HG03354 (cell line): ENCODE data around the gene TP53.
A peak's percentile ranks its signal among the peaks of the same experiment; 100 is the strongest.
"Not testable (repeated sequence)": the region's sequence is repeated elsewhere in the genome, so short reads cannot be mapped to it uniquely, and the experiment has no call there.

Experiments
- ATAC-seq: cut with Tn5 transposase; IDR thresholded peaks from one replicate; pipeline ENCODE4 v1.9.1; 2021; ENCODE audit warnings: mild to moderate bottlenecking; ENCODE audit not compliant: unreplicated experiment, poor library complexity, severe bottlenecking

Gene TP53

DNA sequence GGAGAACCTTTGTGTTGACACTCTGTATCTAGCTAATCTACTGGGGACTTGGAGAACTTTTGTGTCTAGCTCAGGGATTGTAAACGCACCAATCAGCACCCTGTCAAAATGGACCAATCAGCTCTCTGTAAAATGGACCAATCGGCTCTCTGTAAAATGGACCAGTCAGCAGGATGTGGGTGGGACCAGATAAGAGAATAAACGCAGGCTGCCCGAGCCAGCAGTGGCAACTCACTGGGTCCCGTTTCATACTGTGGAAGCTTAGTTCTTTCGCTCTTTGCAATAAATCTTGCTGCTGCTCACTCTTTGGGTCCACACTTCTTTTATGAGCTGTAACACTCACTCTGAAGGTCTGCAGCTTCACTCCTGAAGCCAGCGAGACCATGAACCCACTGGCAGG, 45.7 kb downstream of the TP53 start:
- ATAC-seq: not testable (repeated sequence)

DNA sequence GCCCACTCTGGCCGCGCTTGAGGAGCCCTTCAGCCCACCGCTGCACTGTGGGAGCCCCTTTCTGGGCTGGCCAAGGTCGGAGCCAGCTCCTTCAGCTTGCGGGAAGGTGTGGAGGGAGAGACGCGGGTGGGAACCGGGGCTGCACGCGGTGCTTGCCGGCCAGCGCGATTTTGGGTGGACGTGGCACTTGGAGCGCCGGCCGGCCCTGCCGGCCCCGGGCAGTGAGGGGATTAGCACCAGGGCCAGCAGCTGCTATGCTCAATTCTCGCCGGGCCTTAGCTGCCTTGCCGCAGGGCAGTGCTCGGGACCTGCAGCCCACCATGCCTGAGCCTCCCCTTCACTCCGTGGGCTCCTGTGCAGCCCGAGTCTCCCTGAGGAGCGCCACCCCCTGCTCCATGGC, 46.5 kb downstream of the TP53 start:
- ATAC-seq: no peak

DNA sequence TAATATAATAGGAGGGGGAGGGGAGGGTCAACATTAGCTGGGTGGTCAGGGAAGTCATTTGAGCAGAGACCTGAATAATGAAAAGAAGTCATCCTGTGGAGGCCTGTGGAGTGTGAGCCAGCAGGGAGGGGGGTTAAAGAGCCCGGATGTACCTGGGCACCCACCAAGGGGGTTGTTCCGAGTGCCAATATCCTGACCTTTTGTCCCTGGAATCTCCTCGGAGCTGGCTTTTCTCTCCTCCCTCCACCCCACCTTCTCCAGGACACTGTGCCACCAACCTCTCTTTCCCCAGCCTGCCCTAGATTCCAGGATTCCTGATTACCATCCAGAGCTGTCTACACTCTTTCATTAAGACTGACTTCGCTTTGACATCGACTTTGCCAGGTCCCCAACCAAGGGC, 51.1 kb downstream of the TP53 start:
- no peak for ATAC-seq

DNA sequence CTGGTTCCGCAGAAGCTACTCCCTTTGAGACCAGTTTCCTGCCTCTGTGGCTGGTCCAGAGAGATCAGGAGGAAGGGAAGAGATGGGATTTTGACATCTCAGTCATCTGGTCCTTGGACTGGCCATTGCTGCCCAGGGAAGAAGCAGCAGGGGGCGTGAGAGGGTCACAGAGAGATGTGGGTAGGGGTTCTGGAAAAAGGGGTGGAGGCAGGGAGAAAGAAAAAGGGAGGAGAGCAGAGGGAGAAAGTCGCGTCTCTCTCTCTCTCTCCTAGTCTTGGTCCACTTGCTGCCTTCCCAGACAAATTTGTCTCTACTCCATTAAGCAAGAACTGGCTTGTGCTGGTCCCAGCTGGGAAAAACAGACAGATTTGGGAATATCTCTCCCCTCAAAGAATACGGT, 52.9 kb downstream of the TP53 start:
- no peak for ATAC-seq

DNA sequence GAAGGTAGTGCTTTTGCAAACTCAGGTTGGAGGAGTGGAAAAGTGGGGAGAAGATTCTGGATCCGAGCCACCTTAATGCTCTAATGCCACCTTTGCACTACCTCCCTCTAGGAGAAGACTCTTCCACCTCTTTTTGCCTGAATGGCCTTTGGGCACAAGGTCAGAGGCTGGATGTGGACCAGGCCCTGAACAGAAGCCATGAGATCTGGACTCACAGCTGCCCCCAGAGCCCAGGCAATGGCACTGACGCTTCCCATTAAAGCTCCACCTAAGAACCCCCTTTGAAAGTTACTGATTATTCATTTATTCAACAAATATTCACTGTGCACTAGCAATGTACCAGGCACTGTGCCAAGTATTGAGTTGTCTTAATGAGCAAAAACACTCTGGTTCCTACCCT, 54.2 kb downstream of the TP53 start:
- no peak for ATAC-seq

DNA sequence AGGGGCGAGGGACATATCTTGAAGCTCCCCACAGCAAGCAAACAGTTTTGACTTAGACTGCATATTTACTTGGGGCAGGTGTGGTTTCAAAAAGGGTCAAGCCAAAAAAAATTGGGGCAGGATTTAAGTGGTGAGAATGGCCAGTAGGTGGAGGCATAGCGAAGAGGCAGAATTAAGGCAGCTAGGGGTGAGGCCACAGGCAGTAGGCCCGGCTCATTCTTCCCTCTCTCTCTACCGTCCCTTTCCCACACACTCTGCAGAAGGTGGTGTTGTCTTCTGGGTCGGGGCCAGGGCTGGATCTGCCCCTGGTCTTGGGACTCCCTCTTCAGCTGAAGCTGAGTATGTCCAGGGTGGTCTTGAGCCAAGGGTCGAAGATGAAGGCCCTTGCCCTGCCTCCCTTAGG, 54.8 kb downstream of the TP53 start:
- ATAC-seq: no peak

DNA sequence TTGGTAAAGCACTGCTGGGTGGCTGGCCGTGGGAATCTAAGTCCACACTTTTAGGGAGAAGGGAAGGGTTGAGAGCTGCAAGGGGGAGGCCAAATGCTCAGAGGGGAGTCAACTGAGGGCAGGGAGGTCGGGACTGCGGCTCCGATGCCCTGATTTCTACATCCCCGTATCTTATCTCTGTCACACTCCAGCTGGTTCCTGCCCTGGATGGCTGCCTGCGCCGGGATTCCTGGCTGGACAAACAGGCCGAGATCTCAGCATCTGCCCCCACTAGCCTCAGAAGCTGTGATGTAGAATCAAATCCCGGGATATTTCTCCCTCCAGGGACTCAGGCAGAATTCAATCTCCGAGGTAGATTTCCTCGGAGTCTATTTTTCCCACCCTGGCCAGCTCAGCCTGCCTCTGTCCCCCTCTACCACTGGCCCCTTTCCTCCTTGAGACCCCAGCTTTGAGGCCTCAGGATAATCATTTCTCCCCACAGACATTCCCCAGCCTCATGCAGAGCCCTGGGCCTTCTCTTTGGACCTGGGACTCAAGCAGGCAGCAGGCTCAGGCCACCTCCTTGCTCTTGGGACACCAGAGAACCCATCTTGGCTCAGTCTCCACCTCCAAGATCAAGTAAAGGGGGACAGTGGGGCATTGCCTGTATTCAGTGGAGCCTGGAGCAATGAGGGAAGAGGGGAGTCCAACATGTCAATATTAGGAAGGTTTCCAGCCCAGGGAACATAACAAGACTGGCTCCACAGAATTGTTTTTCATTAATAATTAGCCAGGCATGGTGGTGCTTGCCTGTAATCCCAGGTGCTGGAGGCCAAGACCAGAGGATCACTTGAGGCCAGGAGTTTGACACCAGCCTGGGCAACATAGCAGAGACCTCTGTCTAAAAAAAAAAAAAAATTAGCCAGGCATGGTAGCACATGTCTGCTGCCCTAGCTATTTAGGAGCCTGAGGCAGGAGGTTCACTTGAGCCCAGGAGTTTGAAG, 55.6 kb downstream of the TP53 start:
- ATAC-seq: no peak

DNA sequence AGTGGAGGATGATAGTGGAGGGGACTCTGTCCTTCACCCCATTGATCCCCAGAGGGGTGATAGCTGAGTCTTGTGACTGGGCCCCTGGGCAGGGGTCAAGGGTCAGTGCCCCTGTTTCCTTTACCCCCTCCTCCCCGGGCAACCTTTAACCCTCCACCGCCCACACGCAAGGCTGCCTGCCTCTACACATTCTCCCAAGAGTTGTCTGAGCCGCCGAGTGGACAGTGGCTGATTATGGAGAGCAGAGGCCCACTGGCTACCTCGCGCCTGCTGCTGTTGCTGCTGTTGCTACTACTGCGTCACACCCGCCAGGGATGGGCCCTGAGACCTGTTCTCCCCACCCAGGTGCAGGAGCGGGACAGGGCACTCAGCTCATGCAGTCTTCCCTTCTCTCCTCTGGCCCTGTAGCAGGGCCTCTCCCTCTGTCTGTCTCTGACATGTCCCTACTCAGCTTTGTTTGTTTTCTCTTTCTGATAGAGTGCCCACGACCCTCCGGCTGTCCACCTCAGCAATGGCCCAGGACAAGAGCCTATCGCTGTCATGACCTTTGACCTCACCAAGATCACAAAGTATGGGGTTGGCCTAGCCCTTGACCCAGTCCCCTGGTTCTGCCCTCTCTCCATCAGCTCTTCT, 57.2 kb downstream of the TP53 start, which contains the start of gene SHBG:
Gene SHBG (plus strand): TSS at position 197 of the 633 bp plus-strand sequence. CDS start 38 bp downstream, at position 235.
- no peak for ATAC-seq

DNA sequence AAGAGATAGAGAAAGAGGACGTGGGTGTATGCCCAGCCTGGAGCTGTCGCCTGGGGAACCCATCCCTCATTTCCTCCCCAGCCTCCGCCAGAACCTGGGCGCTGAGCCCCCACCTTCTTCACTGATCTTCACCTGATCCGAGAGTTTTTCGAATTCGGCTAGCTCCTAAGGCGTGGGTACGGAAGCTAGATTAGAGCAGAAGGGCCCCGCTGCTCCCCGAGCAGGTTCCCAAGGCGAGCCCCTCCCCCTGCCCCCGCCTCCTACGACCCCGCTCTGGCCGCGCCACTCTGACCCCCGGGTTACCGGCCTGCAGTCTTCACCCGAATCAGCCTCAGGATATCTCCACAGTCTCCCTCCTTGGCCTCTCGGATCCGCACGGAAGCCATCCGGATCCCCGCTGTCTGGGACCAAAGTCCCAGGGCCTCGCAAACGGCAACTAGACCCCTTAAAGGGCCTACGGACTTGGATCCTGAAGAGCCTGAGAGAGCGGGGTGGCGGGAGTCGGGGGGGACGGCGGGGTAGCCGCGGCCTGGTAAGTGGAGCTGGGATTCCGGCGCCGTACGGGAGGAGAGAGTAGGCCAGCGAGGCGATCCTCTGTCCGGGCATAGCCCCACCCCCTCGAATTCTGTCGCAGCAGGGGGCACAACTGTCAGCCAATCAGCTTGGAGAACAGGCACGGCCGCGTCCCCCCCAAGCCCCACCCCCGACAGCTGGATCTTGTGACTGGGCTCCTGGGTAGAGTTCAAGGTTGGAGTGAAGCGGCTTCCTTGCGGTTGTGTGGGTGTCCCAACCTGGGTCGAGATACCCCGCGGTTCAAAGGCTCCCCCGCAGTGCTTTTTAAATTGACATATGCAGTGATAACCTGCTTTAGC, 59.8 kb downstream of the TP53 start, which contains the start of gene SAT2:
Gene SAT2 (minus strand): TSS at position 572 of the 872 bp plus-strand sequence. CDS start 186 bp downstream, at position 386.
- peak; percentile 93 for ATAC-seq

DNA sequence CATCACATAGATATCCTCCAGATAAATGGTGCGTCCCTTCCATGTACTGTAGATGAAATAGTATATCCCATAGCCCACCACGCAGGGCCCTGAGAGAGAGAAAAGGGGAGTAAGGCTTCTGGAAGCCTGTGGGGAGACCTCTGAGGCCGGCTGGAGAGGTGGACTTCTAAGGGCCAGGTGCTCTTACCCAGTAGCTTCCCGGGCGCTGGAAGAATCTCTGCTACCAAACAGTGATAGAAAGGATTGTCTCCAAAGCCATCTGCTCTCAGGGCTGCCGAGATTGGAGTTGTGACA, 60.4 kb downstream of the TP53 start:
- no peak for ATAC-seq

DNA sequence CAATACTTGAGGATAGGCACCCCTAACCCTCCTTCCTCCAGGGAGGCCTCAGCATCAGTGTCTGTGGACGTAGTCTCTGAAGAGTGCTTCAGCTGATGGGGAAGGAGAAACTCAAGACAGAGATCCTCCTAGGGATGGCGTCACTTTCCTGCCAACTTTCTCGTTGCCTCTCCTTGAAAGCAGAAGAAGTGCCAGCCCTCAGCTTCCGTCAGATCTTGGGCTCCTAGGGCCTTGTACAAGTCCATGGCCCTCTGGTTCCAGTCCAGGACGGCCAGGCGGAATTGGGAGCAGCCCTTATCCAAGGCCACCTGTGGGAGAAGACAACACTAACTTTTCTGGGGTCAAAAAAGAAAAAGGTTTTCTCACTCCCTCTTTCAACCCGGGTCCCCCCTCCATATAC, 61.0 kb downstream of the TP53 start:
- no peak for ATAC-seq

DNA sequence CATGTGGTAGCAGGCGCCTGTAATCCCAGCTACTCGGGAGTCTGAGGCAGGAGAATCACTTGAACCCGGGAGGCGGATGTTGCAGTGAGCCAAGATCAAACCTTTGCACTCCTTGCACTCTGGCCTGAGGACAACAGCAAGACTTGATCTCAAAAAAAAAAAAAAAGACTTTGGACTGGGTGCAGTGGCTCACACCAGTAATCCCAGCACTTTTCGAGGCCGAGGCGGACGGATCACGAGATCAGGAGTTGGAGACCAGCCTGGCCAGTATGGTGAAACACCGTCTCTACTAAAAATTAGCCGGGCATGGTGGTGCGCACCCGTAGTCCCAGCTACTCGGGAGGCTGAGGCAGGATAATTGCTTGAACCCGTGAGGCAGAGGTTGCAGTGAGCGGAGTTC, 61.5 kb downstream of the TP53 start:
- ATAC-seq: not testable (repeated sequence)

DNA sequence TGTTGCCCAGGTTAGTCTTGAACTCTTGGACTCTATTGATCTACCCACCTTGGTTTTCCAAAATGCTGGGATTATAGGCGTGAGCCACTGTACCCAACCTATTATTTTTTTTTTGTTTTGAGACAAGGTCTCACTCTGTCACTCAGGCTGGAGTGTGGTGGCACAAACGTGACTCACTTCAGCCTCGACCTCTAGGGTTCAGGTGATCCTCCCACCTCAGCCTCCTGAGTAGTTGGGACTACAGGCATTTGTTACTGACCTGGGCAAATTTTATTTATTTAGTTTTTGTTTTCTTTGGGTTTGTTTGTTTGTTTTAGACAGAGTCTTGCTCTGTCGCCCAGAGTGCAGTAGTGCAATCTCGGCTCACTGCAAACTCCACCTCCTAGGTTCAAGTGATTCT, 63.6 kb downstream of the TP53 start:
- no peak for ATAC-seq

DNA sequence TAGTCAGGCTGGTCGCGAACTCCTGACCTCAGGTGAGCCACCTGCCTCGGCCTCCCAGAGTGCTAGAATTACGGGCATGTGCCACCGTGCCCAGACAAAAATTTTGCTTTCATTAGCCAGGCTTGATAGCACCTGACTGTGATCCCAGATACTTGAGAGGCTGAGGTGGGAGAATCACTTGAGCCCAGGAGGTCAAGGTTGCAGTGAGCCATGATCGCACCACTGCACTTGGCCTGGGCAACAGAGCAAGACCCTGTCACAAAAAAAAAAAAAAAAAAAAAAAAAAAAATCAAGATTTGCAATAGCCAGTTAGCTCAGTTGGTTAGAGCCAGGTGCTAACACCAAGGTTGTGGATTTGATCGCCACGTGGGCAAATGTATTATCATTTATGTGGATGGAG, 66.5 kb downstream of the TP53 start:
- no peak for ATAC-seq

DNA sequence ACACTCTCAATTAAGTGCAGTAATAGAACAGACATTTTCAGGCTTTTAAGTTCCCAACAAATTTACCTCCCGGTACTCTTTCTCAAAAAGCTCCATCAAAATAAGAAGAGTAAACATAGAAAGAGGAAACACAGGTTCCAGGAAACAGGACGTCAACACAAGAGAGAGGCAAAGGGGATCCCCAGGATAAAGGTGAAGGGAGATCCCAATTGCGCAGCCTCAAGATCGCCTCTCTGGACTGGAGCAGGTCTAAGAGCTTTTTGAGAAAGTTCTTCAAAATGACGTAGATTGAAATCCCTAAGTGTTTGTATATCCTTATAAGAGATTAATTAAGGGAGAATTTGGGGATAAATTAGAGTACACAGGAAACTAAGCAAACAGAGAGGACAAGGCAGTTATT, 68.7 kb downstream of the TP53 start:
- ATAC-seq: no peak
